Measurements from ENCODE around the gene GCGR. TPM values are rescaled to one million over a fixed set of nuclear protein-coding genes. Genes with fewer than 3 reads are reported as not detected.
"Not testable (repeated sequence)": the region's sequence is repeated elsewhere in the genome, so short reads cannot be mapped to it uniquely, and the experiment has no call there.

The GCGR gene
- polyA plus RNA-seq, 1 of the 3 experiments (the other 2 are of a cell fraction): not detected

DNA sequence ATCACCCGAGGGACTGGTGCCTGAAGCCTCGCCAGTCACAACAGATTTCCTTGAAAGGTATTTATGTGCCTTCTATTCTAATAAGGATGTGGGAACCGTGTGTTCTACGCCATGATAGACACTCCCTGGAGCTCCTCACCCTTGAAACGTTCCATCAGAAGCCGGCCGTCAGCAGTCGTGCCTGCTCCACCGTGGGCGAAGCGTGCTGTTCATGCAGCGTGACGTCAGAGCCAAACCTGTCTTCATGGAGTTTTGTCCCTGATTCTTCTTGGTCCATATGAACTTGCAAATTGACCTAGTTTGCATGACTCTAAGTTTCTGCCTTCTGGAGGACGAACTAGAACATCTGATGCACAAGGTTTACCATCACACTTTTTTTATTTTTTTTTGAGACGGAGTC, 35.4 kb downstream of the GCGR start (continued):
- no peak for TF ChIP-seq YY1 (IDR thresholded peaks at IDR 0.05; ENCODE audit: low read depth)
- no peak for TF ChIP-seq RXRA (IDR thresholded peaks at IDR 0.05; ENCODE audit: borderline replicate concordance, low read depth)
- TF ChIP-seq, protein P1, sequence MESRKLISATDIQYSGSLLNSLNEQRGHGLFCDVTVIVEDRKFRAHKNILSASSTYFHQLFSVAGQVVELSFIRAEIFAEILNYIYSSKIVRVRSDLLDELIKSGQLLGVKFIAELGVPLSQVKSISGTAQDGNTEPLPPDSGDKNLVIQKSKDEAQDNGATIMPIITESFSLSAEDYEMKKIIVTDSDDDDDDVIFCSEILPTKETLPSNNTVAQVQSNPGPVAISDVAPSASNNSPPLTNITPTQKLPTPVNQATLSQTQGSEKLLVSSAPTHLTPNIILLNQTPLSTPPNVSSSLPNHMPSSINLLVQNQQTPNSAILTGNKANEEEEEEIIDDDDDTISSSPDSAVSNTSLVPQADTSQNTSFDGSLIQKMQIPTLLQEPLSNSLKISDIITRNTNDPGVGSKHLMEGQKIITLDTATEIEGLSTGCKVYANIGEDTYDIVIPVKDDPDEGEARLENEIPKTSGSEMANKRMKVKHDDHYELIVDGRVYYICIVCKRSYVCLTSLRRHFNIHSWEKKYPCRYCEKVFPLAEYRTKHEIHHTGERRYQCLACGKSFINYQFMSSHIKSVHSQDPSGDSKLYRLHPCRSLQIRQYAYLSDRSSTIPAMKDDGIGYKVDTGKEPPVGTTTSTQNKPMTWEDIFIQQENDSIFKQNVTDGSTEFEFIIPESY (IDR thresholded peaks at IDR 0.05; ENCODE audit: borderline replicate concordance, low read depth): no peak

DNA sequence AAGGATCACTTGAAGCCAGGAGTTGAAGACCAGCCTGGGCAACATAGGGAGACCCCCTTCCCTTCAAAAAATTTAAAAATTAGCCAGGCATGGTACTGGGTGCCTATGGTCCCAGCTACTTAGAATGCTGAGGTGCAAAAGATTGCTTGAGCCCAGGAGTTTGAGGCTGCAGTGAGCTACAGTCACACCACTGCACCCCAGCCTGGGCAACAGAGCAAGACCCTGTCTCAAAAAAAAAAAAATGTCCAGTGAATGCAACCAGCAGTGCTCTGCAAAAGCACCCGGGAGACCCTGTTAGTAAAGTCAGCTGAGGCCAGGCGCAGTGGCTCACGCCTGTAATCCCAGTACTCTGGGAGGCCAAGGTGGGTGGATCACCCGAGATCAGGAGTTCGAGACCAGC, 36.1 kb downstream of the GCGR start:
- H3K4me1 ChIP-seq (ENCODE audit: control insufficient read depth in 1 of 2, insufficient read depth in 2 of 2, low read depth in 1 of 2, low read length in 1 of 2); POLR2A ChIA-PET; H3K9ac ChIP-seq; H4K20me1 ChIP-seq (ENCODE audit: insufficient read depth); H3K4me3 ChIP-seq (ENCODE audit: low read depth in 2 of 2, low read length in 1 of 2); DNase-seq; H3K27me3 ChIP-seq (ENCODE audit: insufficient read depth); H3K9me3 ChIP-seq; H2AFZ ChIP-seq (ENCODE audit: low read depth); H3K79me2 ChIP-seq (ENCODE audit: insufficient read depth); H3K27ac ChIP-seq (ENCODE audit: low read depth in 2 of 2, low read length in 1 of 2); H3K9me2 ChIP-seq; H3K4me2 ChIP-seq: not testable (repeated sequence)
- Histone ChIP-seq H3F3A (replicated peaks; ENCODE audit: insufficient read depth) (peaks cover 24% of the 10 kb centered on the region), H3K36me3 (replicated peaks in 1 of 2; ENCODE audit: control insufficient read depth in 1 of 2, insufficient read depth in 2 of 2, low read length in 1 of 2) (peaks cover 9 to 25% of the 10 kb centered on the region in 2 experiments)
- CTCF ChIA-PET: interaction anchor here (1.2 to 3.4 kb wide), 4 partner anchors 8 to 105 kb away, joined by 3 to 8 read pairs (median 4); no protein-coding TSS in a partner anchor
- 82% methylated on average over 5 of the region's 5 CpGs for WGBS (ENCODE audit: low lambda C conversion rate)

DNA sequence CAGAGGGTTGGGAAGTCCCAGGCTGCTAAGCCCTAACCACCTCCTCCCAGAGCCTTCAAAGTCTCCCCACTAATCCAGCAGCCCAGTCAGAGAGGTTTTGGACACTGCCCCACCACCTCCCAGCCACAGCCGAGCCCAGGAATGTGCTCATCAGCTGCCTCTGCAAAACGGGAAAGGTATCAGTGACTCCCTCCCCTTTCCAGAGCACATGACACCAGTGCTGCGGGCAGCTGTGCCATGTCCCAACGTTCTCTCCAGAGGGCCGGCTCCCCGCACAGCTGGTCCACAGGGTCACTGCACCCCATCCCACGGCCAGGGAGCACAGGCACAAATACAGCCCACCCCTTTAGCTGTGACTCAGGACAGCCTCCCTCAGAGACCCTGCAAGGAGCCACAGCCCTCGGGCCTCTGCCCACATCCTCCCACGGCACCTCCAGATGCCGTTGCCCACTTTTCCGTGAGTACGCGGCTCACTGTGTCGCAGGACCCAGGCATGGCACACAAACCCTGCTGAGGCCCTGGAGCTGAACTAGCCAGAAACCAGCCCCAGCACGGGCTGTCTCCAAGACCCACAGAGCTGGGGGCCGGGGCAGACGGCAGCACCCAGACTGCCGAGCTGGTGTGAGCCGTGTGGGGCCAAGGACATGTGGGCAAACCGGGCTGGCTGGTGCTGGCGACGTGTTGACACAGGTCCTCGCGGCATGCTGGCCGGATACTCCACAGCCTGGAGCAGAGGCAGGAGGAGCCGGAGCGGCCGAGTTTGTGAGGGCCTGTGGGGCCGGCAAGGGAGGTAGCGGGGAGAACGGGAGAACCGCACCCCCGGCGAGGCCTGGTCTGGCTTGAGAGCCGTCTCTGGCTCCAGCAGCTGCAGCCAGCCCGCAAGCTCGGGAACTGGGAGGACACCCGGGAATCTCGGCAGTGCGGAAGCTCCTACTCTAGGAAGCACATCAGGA, 37.2 kb downstream of the GCGR start:
- CTCF ChIA-PET: interaction anchor here (0.7 to 3.4 kb wide), 5 partner anchors 8 to 106 kb away, joined by 3 to 11 read pairs (median 5); partner anchors contain the start of gene MCRIP1
- H3F3A ChIP-seq (replicated peaks; ENCODE audit: insufficient read depth): peaks cover 34% of the 10 kb centered on the region
- TF ChIP-seq GABPA (IDR thresholded peaks at IDR 0.05; ENCODE audit: low read depth): no peak
- no peaks in the 10 kb centered on the region for H3K4me1 ChIP-seq (ENCODE audit: control insufficient read depth in 1 of 2, insufficient read depth in 2 of 2, low read depth in 1 of 2, low read length in 1 of 2)
- H3K36me3 ChIP-seq (replicated peaks in 1 of 2; ENCODE audit: control insufficient read depth in 1 of 2, insufficient read depth in 2 of 2, low read length in 1 of 2): peaks cover 20 to 35% of the 10 kb centered on the region in 2 experiments
- H3K4me2 ChIP-seq: no peak overlapping the region
- H4K20me1 ChIP-seq (ENCODE audit: insufficient read depth): no peaks in the 10 kb centered on the region; the same call in 1 of the 2 replicates
- no peaks in the 10 kb centered on the region for H3K9me3 ChIP-seq
- H3K27ac ChIP-seq (ENCODE audit: low read depth in 2 of 2, low read length in 1 of 2): no peak overlapping the region
- H3K9me2 ChIP-seq: no peaks in the 10 kb centered on the region
- no peaks in the 10 kb centered on the region; the same call in 1 of the 2 replicates for H3K79me2 ChIP-seq (ENCODE audit: insufficient read depth)
- 87% methylated on average over 38 of the region's 40 CpGs for WGBS (ENCODE audit: low lambda C conversion rate)
- no peak overlapping the region for H2AFZ ChIP-seq (ENCODE audit: low read depth)
- H3K9ac ChIP-seq: no peak overlapping the region
- H3K4me3 ChIP-seq (ENCODE audit: low read depth in 2 of 2, low read length in 1 of 2): no peak overlapping the region
- POLR2A ChIA-PET: interaction anchor here (0.6 to 1.2 kb wide), 4 partner anchors 8 to 82 kb away, joined by 3 to 6 read pairs (median 3); partner anchors contain the start of gene MCRIP1
- DNase-seq: no peak
- no peaks in the 10 kb centered on the region for H3K27me3 ChIP-seq (ENCODE audit: insufficient read depth)

Measured in SK-N-SH (cell line).